ENCODE results near the gene RASAL3. TPM values are rescaled to one million over a fixed set of nuclear protein-coding genes. Genes with fewer than 3 reads are reported as not detected.
A peak's percentile ranks its signal among the peaks of the same experiment; 100 is the strongest.

The RASAL3 gene
- polyA plus RNA-seq, 2 of the 4 experiments (the other 2 are of a cell fraction): not detected

DNA sequence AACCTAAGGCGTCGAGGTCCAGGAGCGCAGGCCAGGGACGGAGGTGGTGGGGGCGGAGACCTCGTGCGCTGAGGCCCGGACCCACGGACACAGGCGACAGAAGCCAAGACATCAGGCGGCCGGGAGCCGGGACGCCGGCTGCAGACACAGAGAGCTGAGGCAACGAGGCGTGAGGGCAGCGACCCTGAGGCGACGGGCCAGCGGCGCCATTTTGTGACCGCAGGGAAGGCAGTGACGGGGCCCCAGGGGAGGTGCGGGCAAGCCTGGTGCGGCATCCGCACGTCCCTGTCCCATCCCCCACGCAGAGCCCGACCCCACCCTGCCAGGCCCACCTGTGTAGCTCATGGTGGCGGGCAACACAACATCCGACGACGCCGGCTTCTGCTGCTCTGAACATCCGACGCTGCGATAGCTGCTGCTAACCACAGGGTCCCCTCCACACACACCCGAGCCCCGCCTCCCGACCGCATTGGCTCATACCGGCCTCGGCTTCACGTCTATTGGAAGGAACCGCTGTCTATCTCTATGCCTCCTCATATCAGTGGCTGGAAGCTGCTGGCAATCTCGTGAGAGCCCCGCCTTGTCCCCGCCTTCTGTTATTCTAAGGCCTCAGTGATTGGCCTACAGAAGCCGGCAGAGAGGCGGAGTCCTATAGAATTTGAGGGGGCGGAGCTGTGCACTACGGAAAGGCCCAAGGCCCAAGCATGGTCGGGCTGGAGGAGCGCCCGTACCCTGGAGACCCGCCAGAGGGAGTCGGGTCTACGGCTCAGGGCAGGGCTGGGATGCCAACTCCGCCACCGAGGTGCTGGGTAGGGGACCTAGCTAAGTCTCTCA, 45.5 kb downstream of the RASAL3 start, which contains the start of gene AKAP8L:
Gene AKAP8L, minus strand, starts transcription at position 410 of the 834 bp plus-strand sequence. Its CDS starts 65 bp downstream, at position 345.
- peaks cover 14% of the 10 kb centered on the region for H3K4me1 ChIP-seq
- peak; percentile 97 to 99 for DNase-seq (ENCODE audit: low read depth in 1 of 2, low spot score in 1 of 2)
- 0 out of 2 replicates have a peak, but pooled peaks have one; percentile 14 for TF ChIP-seq E2F6 (IDR thresholded peaks at IDR 0.05; ENCODE audit: borderline replicate concordance, low read depth)
- TF ChIP-seq ATOH8 (CRISPR knock-in tag; IDR thresholded peaks at IDR 0.05; ENCODE audit: low read depth): no peak
- TF ChIP-seq POLR2A (IDR thresholded peaks at IDR 0.05; ENCODE audit: low read length): peak; percentile 85
- peak; percentile 74; the same call in 1 of the 2 replicates for TF ChIP-seq POLR2AphosphoS2 (conservative IDR thresholded peaks at IDR 0.05; ENCODE audit: low read length)
- peak; percentile 46 for TF ChIP-seq MAX (IDR thresholded peaks at IDR 0.05)
- no peak for TF ChIP-seq FOXS1 (CRISPR knock-in tag; IDR thresholded peaks at IDR 0.05)
- 0 out of 2 replicates have a peak, but pooled peaks have one; percentile 17 for TF ChIP-seq RFX5 (IDR thresholded peaks at IDR 0.05)
- TF ChIP-seq MAFK (IDR thresholded peaks at IDR 0.05; ENCODE audit: partially characterized antibody): no peak
- peak in 1 of 2 experiments; percentile 46; a peak in 2 of 5 replicates for TF ChIP-seq JUN (IDR thresholded peaks at IDR 0.05)
- TF ChIP-seq, protein P1, sequence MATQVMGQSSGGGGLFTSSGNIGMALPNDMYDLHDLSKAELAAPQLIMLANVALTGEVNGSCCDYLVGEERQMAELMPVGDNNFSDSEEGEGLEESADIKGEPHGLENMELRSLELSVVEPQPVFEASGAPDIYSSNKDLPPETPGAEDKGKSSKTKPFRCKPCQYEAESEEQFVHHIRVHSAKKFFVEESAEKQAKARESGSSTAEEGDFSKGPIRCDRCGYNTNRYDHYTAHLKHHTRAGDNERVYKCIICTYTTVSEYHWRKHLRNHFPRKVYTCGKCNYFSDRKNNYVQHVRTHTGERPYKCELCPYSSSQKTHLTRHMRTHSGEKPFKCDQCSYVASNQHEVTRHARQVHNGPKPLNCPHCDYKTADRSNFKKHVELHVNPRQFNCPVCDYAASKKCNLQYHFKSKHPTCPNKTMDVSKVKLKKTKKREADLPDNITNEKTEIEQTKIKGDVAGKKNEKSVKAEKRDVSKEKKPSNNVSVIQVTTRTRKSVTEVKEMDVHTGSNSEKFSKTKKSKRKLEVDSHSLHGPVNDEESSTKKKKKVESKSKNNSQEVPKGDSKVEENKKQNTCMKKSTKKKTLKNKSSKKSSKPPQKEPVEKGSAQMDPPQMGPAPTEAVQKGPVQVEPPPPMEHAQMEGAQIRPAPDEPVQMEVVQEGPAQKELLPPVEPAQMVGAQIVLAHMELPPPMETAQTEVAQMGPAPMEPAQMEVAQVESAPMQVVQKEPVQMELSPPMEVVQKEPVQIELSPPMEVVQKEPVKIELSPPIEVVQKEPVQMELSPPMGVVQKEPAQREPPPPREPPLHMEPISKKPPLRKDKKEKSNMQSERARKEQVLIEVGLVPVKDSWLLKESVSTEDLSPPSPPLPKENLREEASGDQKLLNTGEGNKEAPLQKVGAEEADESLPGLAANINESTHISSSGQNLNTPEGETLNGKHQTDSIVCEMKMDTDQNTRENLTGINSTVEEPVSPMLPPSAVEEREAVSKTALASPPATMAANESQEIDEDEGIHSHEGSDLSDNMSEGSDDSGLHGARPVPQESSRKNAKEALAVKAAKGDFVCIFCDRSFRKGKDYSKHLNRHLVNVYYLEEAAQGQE (IDR thresholded peaks at IDR 0.05): peak; percentile 46; the same call in 1 of the 2 replicates
- TF ChIP-seq, protein P2, sequence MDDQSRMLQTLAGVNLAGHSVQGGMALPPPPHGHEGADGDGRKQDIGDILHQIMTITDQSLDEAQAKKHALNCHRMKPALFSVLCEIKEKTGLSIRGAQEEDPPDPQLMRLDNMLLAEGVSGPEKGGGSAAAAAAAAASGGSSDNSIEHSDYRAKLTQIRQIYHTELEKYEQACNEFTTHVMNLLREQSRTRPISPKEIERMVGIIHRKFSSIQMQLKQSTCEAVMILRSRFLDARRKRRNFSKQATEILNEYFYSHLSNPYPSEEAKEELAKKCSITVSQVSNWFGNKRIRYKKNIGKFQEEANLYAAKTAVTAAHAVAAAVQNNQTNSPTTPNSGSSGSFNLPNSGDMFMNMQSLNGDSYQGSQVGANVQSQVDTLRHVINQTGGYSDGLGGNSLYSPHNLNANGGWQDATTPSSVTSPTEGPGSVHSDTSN (IDR thresholded peaks at IDR 0.05): peak; percentile 99
- peak; percentile 62 for TF ChIP-seq SMC3 (IDR thresholded peaks at IDR 0.05)
- TF ChIP-seq EHF (CRISPR knock-in tag; IDR thresholded peaks at IDR 0.05): no peak
- TF ChIP-seq, protein P3, sequence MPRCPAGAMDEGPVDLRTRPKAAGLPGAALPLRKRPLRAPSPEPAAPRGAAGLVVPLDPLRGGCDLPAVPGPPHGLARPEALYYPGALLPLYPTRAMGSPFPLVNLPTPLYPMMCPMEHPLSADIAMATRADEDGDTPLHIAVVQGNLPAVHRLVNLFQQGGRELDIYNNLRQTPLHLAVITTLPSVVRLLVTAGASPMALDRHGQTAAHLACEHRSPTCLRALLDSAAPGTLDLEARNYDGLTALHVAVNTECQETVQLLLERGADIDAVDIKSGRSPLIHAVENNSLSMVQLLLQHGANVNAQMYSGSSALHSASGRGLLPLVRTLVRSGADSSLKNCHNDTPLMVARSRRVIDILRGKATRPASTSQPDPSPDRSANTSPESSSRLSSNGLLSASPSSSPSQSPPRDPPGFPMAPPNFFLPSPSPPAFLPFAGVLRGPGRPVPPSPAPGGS (IDR thresholded peaks at IDR 0.05): peak; percentile 60; the same call in 2 of the 3 replicates
- peak; percentile 33; the same call in 2 of the 3 replicates for TF ChIP-seq CTCF (IDR thresholded peaks at IDR 0.05)
- TF ChIP-seq RAD21 (conservative IDR thresholded peaks at IDR 0.05 in 1 of 2, IDR thresholded peaks at IDR 0.05 in 1 of 2): peak; percentile 50 to 56
- CTCF ChIA-PET: interaction anchor here (0.5 to 3.5 kb wide), 20 partner anchors 9 to 631 kb away, joined by 3 to 15 read pairs (median 4); partner anchors contain the start of gene AKAP8
- ATAC-seq: peak; percentile 98
- peak within 1 kb of the TSS; percentile 78 for H3K4me3 ChIP-seq
- FAIRE-seq: no peak
- peak within 1 kb of the TSS; percentile 97 for H3K4me2 ChIP-seq
- peak within 1 kb of the TSS; percentile 85 to 96 for H3K27ac ChIP-seq
- H3K9me3 ChIP-seq: peaks cover 7% of the 10 kb centered on the region; the same call in 1 of the 3 replicates
- 2% methylated on average over 8 of the region's 61 CpGs for WGBS (ENCODE audit: missing lambda C conversion rate)
- POLR2A ChIA-PET: interaction anchor here (0.5 to 3.1 kb wide), 10 partner anchors 12 to 911 kb away, joined by 3 to 34 read pairs (median 3); partner anchors contain the start of gene AKAP8
